ENCODE results near the gene SREK1.
"Not testable (repeated sequence)": the region's sequence is repeated elsewhere in the genome, so short reads cannot be mapped to it uniquely, and the experiment has no call there.

- not testable (repeated sequence) for TF ChIP-seq CTCF (conservative IDR thresholded peaks at IDR 0.05 in 1 of 2, IDR thresholded peaks at IDR 0.05 in 1 of 2; ENCODE audit: low read depth in 1 of 2, low read length in 2 of 2); EZH2 (IDR thresholded peaks at IDR 0.05; ENCODE audit: low read length, missing control alignments)
Measured at GRCh38 chr5:66136944-66137343, 7.2 kb upstream of the SREK1 start.

All from fibroblast of lung (primary cell).